ENCODE results near the gene GSK3B. TPM values are rescaled to one million over a fixed set of nuclear protein-coding genes. Genes with fewer than 3 reads are reported as not detected.
"Not testable (repeated sequence)": the region's sequence is repeated elsewhere in the genome, so short reads cannot be mapped to it uniquely, and the experiment has no call there.

Gene GSK3B
- total and polyA plus RNA-seq, 2 experiments from 2014 or later: 29.0 to 45.3 TPM

GRCh38 chr3:119891944-119892721 is 202.1 kb downstream of the GSK3B start (continued):
- TF ChIP-seq, protein P1, sequence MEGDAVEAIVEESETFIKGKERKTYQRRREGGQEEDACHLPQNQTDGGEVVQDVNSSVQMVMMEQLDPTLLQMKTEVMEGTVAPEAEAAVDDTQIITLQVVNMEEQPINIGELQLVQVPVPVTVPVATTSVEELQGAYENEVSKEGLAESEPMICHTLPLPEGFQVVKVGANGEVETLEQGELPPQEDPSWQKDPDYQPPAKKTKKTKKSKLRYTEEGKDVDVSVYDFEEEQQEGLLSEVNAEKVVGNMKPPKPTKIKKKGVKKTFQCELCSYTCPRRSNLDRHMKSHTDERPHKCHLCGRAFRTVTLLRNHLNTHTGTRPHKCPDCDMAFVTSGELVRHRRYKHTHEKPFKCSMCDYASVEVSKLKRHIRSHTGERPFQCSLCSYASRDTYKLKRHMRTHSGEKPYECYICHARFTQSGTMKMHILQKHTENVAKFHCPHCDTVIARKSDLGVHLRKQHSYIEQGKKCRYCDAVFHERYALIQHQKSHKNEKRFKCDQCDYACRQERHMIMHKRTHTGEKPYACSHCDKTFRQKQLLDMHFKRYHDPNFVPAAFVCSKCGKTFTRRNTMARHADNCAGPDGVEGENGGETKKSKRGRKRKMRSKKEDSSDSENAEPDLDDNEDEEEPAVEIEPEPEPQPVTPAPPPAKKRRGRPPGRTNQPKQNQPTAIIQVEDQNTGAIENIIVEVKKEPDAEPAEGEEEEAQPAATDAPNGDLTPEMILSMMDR (conservative IDR thresholded peaks at IDR 0.05; ENCODE audit: low read depth in 2 of 2): peak; percentile 80 to 84

- not testable (repeated sequence) for H3K27me3 Mint-ChIP-seq (ENCODE audit: insufficient read depth, low read depth, poor library complexity); H3K9me2 ChIP-seq (ENCODE audit: insufficient read depth); H3K4me3 Mint-ChIP-seq; H4K20me1 ChIP-seq (replicated peaks; ENCODE audit: insufficient read depth); H3K4me3 ChIP-seq; H3K27ac Mint-ChIP-seq; H3K9me3 Mint-ChIP-seq; H3K4me1 ChIP-seq (ENCODE audit: insufficient read depth); H3K79me2 ChIP-seq (replicated peaks; ENCODE audit: insufficient read depth); H3K27ac ChIP-seq (ENCODE audit: low read depth); ATAC-seq; H3K27me3 ChIP-seq (ENCODE audit: insufficient read depth); H3F3A ChIP-seq (replicated peaks; ENCODE audit: low read depth); H3K4me2 ChIP-seq; H2AFZ ChIP-seq
- Mint-ChIP-seq H3K36me3 (ENCODE audit: low read depth) (peaks cover 37% of the 10 kb centered on the region), H3K4me1 (peaks cover 11% of the 10 kb centered on the region)
- H3K36me3 ChIP-seq (ENCODE audit: insufficient read depth): peaks cover 11% of the 10 kb centered on the region
- DNase-seq (ENCODE audit: low spot score): peak; percentile 3
These were observed 205.6 kb downstream of the GSK3B start for GRCh38 chr3:119888681-119889080.

DNA sequence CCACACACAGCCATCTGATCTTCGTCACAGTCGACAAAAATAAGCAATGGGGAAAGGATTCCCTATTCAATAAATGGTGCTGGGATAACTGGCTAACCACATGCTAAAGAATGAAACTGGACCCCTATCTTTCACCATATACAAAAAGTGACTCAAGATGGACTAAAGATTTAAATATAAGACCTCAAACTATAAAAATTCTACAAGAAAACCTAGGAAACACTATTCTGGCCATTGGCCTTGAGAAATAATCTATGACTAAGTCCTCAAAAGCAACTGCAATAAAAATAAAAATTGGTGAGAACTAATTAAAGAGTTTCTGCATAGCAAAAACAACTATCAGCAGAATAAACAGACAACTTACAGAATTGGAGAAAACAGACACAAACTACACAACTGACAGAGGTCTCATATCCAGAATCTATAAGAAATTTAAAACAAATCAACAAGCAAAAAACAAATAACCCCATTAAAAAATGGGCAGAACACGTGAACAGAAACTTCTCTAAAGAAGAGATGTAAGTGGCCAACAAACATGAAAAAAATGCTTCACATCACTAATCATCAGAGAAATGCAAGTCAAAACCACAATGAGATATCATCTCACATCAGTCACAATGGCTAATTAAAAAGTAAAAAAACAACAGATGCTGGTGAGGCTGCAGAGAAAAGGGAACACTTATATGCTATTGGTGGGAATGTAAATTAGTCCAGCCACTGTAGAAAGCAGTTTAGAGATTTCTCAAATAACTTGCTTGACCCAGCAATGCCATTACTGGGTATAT is 208.3 kb downstream of the GSK3B start:
- DNase-seq (ENCODE audit: low spot score): no peak
- TF ChIP-seq, protein P2, sequence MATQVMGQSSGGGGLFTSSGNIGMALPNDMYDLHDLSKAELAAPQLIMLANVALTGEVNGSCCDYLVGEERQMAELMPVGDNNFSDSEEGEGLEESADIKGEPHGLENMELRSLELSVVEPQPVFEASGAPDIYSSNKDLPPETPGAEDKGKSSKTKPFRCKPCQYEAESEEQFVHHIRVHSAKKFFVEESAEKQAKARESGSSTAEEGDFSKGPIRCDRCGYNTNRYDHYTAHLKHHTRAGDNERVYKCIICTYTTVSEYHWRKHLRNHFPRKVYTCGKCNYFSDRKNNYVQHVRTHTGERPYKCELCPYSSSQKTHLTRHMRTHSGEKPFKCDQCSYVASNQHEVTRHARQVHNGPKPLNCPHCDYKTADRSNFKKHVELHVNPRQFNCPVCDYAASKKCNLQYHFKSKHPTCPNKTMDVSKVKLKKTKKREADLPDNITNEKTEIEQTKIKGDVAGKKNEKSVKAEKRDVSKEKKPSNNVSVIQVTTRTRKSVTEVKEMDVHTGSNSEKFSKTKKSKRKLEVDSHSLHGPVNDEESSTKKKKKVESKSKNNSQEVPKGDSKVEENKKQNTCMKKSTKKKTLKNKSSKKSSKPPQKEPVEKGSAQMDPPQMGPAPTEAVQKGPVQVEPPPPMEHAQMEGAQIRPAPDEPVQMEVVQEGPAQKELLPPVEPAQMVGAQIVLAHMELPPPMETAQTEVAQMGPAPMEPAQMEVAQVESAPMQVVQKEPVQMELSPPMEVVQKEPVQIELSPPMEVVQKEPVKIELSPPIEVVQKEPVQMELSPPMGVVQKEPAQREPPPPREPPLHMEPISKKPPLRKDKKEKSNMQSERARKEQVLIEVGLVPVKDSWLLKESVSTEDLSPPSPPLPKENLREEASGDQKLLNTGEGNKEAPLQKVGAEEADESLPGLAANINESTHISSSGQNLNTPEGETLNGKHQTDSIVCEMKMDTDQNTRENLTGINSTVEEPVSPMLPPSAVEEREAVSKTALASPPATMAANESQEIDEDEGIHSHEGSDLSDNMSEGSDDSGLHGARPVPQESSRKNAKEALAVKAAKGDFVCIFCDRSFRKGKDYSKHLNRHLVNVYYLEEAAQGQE (IDR thresholded peaks at IDR 0.05; ENCODE audit: unreplicated experiment): no peak
- TF ChIP-seq JUNB (IDR thresholded peaks at IDR 0.05; ENCODE audit: unreplicated experiment): no peak
- no peak for TF ChIP-seq EZH2 (IDR thresholded peaks at IDR 0.05; ENCODE audit: low read depth, unreplicated experiment)
- TF ChIP-seq, protein P3, sequence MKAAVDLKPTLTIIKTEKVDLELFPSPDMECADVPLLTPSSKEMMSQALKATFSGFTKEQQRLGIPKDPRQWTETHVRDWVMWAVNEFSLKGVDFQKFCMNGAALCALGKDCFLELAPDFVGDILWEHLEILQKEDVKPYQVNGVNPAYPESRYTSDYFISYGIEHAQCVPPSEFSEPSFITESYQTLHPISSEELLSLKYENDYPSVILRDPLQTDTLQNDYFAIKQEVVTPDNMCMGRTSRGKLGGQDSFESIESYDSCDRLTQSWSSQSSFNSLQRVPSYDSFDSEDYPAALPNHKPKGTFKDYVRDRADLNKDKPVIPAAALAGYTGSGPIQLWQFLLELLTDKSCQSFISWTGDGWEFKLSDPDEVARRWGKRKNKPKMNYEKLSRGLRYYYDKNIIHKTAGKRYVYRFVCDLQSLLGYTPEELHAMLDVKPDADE (IDR thresholded peaks at IDR 0.05): no peak
- TF ChIP-seq CREB1 (CRISPR knock-in tag; IDR thresholded peaks at IDR 0.05; ENCODE audit: low read depth): no peak
- TF ChIP-seq EZH2phosphoT487 (IDR thresholded peaks at IDR 0.05; ENCODE audit: unreplicated experiment): no peak
- no peak for TF ChIP-seq NANOG (IDR thresholded peaks at IDR 0.05; ENCODE audit: borderline replicate concordance)
- TF ChIP-seq ZNF114 (CRISPR knock-in tag; IDR thresholded peaks at IDR 0.05): no peak
- no peak for TF ChIP-seq STAT1 (IDR thresholded peaks at IDR 0.05; ENCODE audit: unreplicated experiment)
- no peak for TF ChIP-seq POLR2AphosphoS5 (IDR thresholded peaks at IDR 0.05; ENCODE audit: low read depth)
- TF ChIP-seq, protein P1 (conservative IDR thresholded peaks at IDR 0.05; ENCODE audit: low read depth in 2 of 2): no peak
- no peak for TF ChIP-seq ZNF331 (CRISPR knock-in tag; IDR thresholded peaks at IDR 0.05; ENCODE audit: low read depth)

More for the DNA sequence above, 208.3 kb downstream of the GSK3B start:
- Mint-ChIP-seq H3K4me3 (no peak overlapping the region), H3K9me3 (peaks cover 7% of the 10 kb centered on the region), H3K36me3 (ENCODE audit: low read depth) (peaks cover 37% of the 10 kb centered on the region), H3K27me3 (ENCODE audit: insufficient read depth, low read depth, poor library complexity) (no peaks in the 10 kb centered on the region), H3K27ac (peak overlapping the region; percentile 39; the same call in 1 of the 2 replicates), H3K4me1 (peaks cover 9% of the 10 kb centered on the region; the same call in 2 of the 3 replicates)
- ATAC-seq: no peak
- H3K9me2 ChIP-seq (ENCODE audit: insufficient read depth): no peaks in the 10 kb centered on the region
- H3K36me3 ChIP-seq (ENCODE audit: insufficient read depth): peaks cover 11% of the 10 kb centered on the region
- H3K27me3 ChIP-seq (ENCODE audit: insufficient read depth): no peaks in the 10 kb centered on the region
- no peak overlapping the region for H3K4me2 ChIP-seq
- H4K20me1 ChIP-seq (replicated peaks; ENCODE audit: insufficient read depth): no peaks in the 10 kb centered on the region; the same call in 1 of the 2 replicates
- no peak overlapping the region for H3K4me3 ChIP-seq
- no peak overlapping the region for H3K27ac ChIP-seq (ENCODE audit: low read depth)
- H2AFZ ChIP-seq: no peak overlapping the region
- H3K4me1 ChIP-seq (ENCODE audit: insufficient read depth): no peaks in the 10 kb centered on the region
- no peaks in the 10 kb centered on the region for H3F3A ChIP-seq (replicated peaks; ENCODE audit: low read depth)
- H3K79me2 ChIP-seq (replicated peaks; ENCODE audit: insufficient read depth): peaks cover 6% of the 10 kb centered on the region; the same call in 1 of the 2 replicates

All from GM23338 (cell line).